NCI-H2196 treated with DMSO at 0.1 percent for 48 hours (cell line): ENCODE measurements around the gene NEAT1.

ENCODE experiments used
- DNase-seq: peaks from one replicate; lab custom pipeline; 2025; ENCODE audit not compliant: unreplicated experiment; lab: John Stamatoyannopoulos, UW

NEAT1 gene

GRCh38 chr11:65421794-65422632 lies 585 bp upstream of the NEAT1 start:
- DNase-seq, result peak; percentile 85

- DNase-seq, result no peak
These were observed 1.1 kb downstream of the NEAT1 start for GRCh38 chr11:65423516-65424204.

DNA sequence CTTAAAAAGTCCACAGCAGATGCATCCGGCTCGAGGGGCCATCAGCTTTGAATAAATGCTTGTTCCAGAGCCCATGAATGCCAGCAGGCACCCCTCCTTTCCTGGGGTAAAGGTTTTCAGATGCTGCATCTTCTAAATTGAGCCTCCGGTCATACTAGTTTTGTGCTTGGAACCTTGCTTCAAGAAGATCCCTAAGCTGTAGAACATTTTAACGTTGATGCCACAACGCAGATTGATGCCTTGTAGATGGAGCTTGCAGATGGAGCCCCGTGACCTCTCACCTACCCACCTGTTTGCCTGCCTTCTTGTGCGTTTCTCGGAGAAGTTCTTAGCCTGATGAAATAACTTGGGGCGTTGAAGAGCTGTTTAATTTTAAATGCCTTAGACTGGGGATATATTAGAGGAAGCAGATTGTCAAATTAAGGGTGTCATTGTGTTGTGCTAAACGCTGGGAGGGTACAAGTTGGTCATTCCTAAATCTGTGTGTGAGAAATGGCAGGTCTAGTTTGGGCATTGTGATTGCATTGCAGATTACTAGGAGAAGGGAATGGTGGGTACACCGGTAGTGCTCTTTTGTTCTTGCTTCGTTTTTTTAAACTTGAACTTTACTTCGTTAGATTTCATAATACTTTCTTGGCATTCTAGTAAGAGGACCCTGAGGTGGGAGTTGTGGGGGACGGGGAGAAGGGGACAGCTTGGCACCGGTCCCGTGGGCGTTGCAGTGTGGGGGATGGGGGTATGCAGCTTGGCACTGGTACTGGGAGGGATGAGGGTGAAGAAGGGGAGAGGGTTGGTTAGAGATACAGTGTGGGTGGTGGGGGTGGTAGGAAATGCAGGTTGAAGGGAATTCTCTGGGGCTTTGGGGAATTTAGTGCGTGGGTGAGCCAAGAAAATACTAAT lies 1.9 kb downstream of the NEAT1 start:
- no peak for DNase-seq

- no peak for DNase-seq
These were observed 2.7 kb downstream of the NEAT1 start for GRCh38 chr11:65425105-65425970.

GRCh38 chr11:65425971-65426838 lies 3.6 kb downstream of the NEAT1 start:
- no peak for DNase-seq

DNA sequence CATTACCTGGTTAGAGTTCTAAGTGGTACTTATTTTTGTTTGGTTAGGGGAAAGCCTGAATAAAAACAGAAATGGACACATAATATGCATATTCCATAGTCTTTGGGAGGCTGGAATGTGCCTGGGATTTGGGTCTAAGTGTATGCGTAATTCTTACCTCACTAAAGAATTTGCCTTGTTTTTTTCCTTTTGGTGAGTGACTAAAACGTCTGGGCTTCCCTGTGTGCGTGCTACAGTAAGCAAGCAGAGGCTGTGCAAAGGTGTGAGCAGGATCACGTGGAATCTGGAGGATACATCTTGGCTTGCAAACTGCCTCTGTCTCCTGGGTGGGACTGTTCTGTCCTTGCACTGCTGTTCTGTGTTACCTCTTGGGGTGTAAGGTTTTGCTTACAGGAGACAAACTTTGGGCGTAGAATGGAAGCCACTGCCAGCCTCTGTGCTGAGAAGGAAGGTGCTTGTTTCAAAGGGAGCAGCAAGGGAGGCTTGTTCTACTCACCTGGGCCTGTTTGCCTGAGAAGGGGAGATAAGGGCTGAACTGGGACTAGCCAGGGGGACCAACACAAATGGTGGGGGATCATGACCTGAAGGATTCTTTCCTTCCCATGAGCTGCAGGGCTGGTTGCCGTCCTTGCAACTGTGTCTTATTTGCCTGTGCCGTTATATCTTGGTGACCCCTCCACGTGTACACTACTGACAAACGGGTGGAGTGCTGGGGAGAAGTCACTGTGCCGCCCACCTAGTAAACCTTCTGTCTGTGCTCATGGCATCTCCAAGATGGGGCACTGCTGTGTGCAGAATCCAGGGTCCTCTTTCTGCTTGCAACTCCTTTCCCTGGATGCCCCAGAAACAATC lies 4.5 kb downstream of the NEAT1 start:
- DNase-seq, result no peak

DNA sequence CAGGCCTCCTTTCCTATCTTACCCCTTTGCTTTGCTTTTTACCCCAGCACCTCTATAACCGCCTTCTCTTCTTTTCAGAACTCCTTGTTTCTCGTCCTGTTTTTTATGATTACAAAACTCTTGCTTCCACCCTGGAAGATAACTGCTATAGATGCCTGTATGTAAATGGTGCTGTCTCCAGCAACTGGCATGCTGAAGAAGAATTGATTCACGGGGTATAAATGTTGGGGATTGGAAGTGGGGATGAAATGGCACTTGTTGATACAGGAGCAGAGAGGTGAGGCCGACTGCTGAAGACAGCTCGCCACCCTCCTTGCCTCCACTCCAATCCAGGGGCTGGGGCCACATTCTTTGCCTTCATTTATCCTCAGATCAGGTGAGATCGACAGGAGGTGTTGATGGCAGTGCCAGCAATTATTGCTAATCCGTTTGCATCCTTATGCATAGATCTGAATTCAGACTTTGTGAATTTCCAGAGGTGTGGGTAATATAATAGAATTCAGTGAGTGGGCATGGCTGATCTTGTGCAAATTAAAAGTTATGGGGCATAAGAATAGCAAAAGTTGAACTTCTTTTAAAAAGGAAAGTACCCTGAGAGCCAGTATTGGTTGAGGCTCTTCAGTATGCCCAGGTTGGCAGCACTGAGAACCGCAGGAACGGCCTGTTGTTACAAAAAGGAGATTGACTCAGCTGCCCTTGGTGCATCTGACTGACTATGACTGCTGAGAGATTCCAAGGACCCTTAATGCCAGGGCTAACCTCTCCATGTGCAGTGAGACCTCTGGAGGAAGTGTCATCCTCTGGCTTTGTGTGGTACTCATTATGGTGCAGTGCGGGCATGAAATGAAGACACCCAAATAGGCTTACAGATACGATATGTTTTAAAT lies 5.3 kb downstream of the NEAT1 start:
- no peak for DNase-seq

GRCh38 chr11:65428578-65429067 lies 6.0 kb downstream of the NEAT1 start:
- DNase-seq, result no peak

DNA sequence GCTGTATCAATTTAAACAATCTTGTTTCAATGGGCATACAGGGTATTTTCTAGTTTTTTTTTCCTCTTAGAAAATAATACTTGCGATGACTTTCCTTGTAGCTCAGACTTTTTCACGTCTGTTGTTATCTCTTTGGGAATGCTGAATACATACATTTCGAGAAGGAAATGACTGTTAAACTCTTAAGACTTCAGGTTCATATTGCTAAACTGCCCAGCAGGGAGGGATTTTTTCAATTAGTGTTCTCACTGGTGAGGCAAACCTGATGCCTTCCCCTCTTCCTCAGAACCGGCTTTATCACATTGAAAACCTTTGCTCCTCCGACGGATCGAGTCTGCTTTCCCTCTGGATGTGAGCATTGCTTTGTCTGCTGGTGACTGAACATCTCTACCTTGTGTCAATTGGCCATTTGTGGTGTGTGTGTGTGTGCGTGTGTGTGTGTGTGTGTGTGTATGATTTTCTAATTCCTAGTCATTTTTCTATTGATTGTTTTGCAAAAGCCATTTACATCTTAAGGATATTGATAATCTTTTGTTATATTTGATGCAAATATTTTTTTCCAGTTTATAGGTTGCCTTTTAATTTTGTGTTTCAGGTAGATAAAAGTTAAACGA lies 6.6 kb downstream of the NEAT1 start:
- no peak for DNase-seq

GRCh38 chr11:65429724-65430405 lies 7.3 kb downstream of the NEAT1 start:
- peak; percentile 44 for DNase-seq

GRCh38 chr11:65430406-65431217 lies 8.0 kb downstream of the NEAT1 start:
- DNase-seq, result no peak

- no peak for DNase-seq
These were observed 9.0 kb downstream of the NEAT1 start for GRCh38 chr11:65431451-65432099.

DNA sequence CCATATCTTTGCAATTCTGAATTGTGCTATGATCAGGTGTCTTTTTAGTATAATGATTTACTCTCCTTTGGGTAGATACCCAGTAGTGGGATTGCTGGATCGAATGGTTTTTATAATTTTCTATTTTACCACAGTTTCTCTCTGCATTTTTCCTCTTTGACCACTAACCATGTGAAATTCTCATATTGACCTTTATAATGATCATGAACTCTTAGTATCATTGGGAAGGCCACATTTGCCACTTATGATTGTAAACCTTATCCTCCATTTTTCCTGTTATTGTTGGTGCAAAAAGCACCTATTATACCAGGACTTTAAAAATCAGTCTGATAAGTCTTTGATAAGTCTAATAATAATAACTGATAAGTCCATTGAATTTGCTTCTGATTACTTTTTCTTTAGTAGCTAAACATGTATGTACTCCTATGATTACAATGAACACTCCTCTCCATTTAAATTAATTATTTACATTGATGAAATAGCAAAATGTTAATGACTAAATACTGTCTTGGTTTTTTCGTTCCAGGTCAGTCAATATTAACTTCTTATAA lies 9.6 kb downstream of the NEAT1 start:
- no peak for DNase-seq

- DNase-seq, result no peak
These were observed 10.3 kb downstream of the NEAT1 start for GRCh38 chr11:65432686-65433582.
